ENCODE measurements around the gene REXO5. TPM values are rescaled to one million over a fixed set of nuclear protein-coding genes. Genes with fewer than 3 reads are reported as not detected.

The REXO5 gene
- total RNA-seq, 1 donor from 2014 or later, result 5.9 TPM

- TF ChIP-seq, protein P1, sequence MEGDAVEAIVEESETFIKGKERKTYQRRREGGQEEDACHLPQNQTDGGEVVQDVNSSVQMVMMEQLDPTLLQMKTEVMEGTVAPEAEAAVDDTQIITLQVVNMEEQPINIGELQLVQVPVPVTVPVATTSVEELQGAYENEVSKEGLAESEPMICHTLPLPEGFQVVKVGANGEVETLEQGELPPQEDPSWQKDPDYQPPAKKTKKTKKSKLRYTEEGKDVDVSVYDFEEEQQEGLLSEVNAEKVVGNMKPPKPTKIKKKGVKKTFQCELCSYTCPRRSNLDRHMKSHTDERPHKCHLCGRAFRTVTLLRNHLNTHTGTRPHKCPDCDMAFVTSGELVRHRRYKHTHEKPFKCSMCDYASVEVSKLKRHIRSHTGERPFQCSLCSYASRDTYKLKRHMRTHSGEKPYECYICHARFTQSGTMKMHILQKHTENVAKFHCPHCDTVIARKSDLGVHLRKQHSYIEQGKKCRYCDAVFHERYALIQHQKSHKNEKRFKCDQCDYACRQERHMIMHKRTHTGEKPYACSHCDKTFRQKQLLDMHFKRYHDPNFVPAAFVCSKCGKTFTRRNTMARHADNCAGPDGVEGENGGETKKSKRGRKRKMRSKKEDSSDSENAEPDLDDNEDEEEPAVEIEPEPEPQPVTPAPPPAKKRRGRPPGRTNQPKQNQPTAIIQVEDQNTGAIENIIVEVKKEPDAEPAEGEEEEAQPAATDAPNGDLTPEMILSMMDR (IDR thresholded peaks at IDR 0.05; ENCODE audit: partially characterized antibody, unreplicated experiment), result no peak
- H3K27ac Mint-ChIP-seq (ENCODE audit: unreplicated experiment), result no peak overlapping the region
Measured at GRCh38 chr16:20833086-20833485, 26.8 kb downstream of the REXO5 start.

GRCh38 chr16:20838240-20838639, 31.9 kb downstream of the REXO5 start:
- Mint-ChIP-seq H3K36me3 (ENCODE audit: unreplicated experiment) (peaks cover 23% of the 10 kb centered on the region), H3K27me3 (ENCODE audit: unreplicated experiment) (no peaks in the 10 kb centered on the region), H3K27ac (ENCODE audit: unreplicated experiment) (no peak overlapping the region), H3K9me3 (ENCODE audit: unreplicated experiment) (no peaks in the 10 kb centered on the region), H3K4me3 (ENCODE audit: unreplicated experiment) (no peak overlapping the region), H3K4me1 (ENCODE audit: low read depth, unreplicated experiment) (no peaks in the 10 kb centered on the region)
- TF ChIP-seq, protein P1 (IDR thresholded peaks at IDR 0.05; ENCODE audit: partially characterized antibody, unreplicated experiment), result no peak
- no peak for DNase-seq

More at GRCh38 chr16:20833086-20833485, 26.8 kb downstream of the REXO5 start:
- peaks cover 23% of the 10 kb centered on the region for H3K36me3 Mint-ChIP-seq (ENCODE audit: unreplicated experiment)
- H3K27me3 Mint-ChIP-seq (ENCODE audit: unreplicated experiment), result no peaks in the 10 kb centered on the region
- no peak for DNase-seq
- H3K4me1 Mint-ChIP-seq (ENCODE audit: low read depth, unreplicated experiment), result no peaks in the 10 kb centered on the region
- no peak overlapping the region for H3K4me3 Mint-ChIP-seq (ENCODE audit: unreplicated experiment)
- no peaks in the 10 kb centered on the region for H3K9me3 Mint-ChIP-seq (ENCODE audit: unreplicated experiment)

DNA sequence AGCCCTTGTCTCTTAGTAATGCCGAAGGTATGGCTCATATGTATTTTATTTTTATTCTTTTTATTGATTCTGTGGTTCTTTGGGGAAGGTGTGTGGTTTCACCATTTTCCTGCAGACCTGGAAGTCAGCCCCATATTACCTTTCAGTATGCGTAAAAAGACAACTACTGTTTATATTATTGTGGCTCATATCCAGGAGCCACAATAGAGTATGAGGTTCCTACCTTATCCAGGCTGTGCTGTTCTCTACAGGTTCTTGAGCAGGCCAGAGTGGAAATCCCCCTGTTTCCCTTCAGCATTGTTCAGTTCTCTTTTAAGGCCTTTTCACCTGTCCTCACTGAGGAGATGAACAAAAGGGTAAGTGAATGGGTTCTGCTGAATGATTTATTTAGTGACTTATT, 33.2 kb downstream of the REXO5 start:
- no peak overlapping the region for H3K27ac Mint-ChIP-seq (ENCODE audit: unreplicated experiment)
- peaks cover 16% of the 10 kb centered on the region for H3K36me3 Mint-ChIP-seq (ENCODE audit: unreplicated experiment)
- no peaks in the 10 kb centered on the region for H3K4me1 Mint-ChIP-seq (ENCODE audit: low read depth, unreplicated experiment)

GRCh38 chr16:20844054-20844453, 37.7 kb downstream of the REXO5 start:
- no peaks in the 10 kb centered on the region for H3K27me3 Mint-ChIP-seq (ENCODE audit: unreplicated experiment)
- no peak for DNase-seq
- TF ChIP-seq, protein P1 (IDR thresholded peaks at IDR 0.05; ENCODE audit: partially characterized antibody, unreplicated experiment), result no peak
- no peaks in the 10 kb centered on the region for H3K9me3 Mint-ChIP-seq (ENCODE audit: unreplicated experiment)
- H3K4me3 Mint-ChIP-seq (ENCODE audit: unreplicated experiment), result no peak overlapping the region
- H3K4me1 Mint-ChIP-seq (ENCODE audit: low read depth, unreplicated experiment), result no peaks in the 10 kb centered on the region
- no peak overlapping the region for H3K27ac Mint-ChIP-seq (ENCODE audit: unreplicated experiment)
- no peaks in the 10 kb centered on the region for H3K36me3 Mint-ChIP-seq (ENCODE audit: unreplicated experiment)

More for the DNA sequence above, 33.2 kb downstream of the REXO5 start:
- TF ChIP-seq, protein P1 (IDR thresholded peaks at IDR 0.05; ENCODE audit: partially characterized antibody, unreplicated experiment), result no peak
- no peak overlapping the region for H3K4me3 Mint-ChIP-seq (ENCODE audit: unreplicated experiment)
- no peak for DNase-seq
- H3K9me3 Mint-ChIP-seq (ENCODE audit: unreplicated experiment), result no peaks in the 10 kb centered on the region
- no peaks in the 10 kb centered on the region for H3K27me3 Mint-ChIP-seq (ENCODE audit: unreplicated experiment)

GRCh38 chr16:20844588-20844987, 38.3 kb downstream of the REXO5 start:
- DNase-seq, result no peak
- H3K36me3 Mint-ChIP-seq (ENCODE audit: unreplicated experiment), result no peaks in the 10 kb centered on the region
- TF ChIP-seq, protein P1 (IDR thresholded peaks at IDR 0.05; ENCODE audit: partially characterized antibody, unreplicated experiment), result no peak
- no peaks in the 10 kb centered on the region for H3K27me3 Mint-ChIP-seq (ENCODE audit: unreplicated experiment)
- no peaks in the 10 kb centered on the region for H3K9me3 Mint-ChIP-seq (ENCODE audit: unreplicated experiment)
- no peak overlapping the region for H3K27ac Mint-ChIP-seq (ENCODE audit: unreplicated experiment)
- no peak overlapping the region for H3K4me3 Mint-ChIP-seq (ENCODE audit: unreplicated experiment)
- no peaks in the 10 kb centered on the region for H3K4me1 Mint-ChIP-seq (ENCODE audit: low read depth, unreplicated experiment)

All from glutamatergic neuron (in vitro differentiated cells).